ENCODE results near the gene COX4I2.
"Not testable (repeated sequence)": the region's sequence is repeated elsewhere in the genome, so short reads cannot be mapped to it uniquely, and the experiment has no call there.

COX4I2 gene

DNA sequence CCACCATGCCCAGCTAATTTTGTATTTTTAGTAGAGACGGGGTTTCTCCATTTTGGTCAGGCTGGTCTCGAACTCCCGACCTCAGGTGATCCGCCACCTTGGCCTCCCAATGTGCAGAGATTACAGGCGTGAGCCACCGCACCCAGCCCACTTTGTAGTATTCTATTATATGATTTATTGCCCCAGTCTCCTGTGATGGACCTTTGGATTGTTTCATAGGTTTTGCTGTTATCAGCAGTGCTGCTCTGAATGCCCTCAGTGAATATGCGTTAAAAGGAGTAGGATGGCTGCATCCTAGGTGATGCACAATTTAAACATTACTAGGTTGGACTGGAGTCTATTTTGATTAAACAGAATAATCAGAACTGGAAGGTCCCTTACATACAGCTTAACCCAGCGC lies 22.3 kb upstream of the COX4I2 start:
- H3K27ac ChIP-seq: no peak overlapping the region
- no peak for TF ChIP-seq CTCF (conservative IDR thresholded peaks at IDR 0.05)

GRCh38 chr20:31617432-31618104 lies 20.1 kb upstream of the COX4I2 start:
- TF ChIP-seq CTCF (conservative IDR thresholded peaks at IDR 0.05): no peak
- no peak overlapping the region for H3K27ac ChIP-seq

GRCh38 chr20:31620246-31620645 lies 17.5 kb upstream of the COX4I2 start:
- H3K27ac ChIP-seq: no peak overlapping the region
- no peak for TF ChIP-seq CTCF (conservative IDR thresholded peaks at IDR 0.05)

DNA sequence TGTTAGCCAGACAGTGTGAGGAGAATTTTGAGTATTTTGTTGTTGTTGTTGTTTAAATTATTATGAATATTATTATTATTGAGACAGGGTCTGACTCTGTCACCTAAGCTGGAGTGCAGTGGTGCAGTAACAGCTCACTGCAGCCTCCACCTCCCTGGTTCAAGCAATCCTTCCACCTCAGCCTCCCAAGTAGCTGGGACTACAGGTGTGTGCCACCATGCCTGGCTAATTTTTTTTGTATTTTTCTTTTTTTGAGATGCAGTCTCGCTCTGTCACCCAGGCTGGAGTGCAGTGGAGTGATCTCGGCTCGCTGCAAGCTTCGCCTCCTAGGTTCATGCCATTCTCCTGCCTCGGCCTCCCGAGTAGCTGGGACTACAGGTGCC lies 14.6 kb upstream of the COX4I2 start:
- peak overlapping the region; percentile 69 for H3K27ac ChIP-seq

DNA sequence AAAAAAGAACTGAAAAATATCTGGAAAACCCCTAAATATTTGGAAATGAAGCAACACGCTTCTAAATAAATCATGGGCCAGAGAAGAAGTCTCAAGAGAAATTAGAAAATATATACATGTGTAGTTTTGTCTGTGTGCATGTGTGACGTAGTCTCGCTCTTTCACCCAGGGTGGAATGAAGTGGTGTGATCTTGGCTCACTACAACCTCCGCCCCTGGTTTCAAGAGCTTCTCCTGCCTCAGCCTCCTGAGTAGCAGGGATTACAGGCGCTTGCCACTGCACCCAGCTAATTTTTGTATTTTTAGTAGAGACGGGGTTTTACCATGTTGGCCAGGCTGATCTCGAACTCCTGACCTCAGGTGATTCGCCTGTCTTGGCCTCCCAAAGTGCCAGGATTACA lies 11.2 kb upstream of the COX4I2 start:
- H3K27ac ChIP-seq: not testable (repeated sequence)

GRCh38 chr20:31628057-31628456 lies 9.7 kb upstream of the COX4I2 start:
- not testable (repeated sequence) for H3K27ac ChIP-seq

GRCh38 chr20:31630187-31630790 lies 7.4 kb upstream of the COX4I2 start:
- H3K27ac ChIP-seq: no peak overlapping the region
- no peak for TF ChIP-seq CTCF (conservative IDR thresholded peaks at IDR 0.05)

DNA sequence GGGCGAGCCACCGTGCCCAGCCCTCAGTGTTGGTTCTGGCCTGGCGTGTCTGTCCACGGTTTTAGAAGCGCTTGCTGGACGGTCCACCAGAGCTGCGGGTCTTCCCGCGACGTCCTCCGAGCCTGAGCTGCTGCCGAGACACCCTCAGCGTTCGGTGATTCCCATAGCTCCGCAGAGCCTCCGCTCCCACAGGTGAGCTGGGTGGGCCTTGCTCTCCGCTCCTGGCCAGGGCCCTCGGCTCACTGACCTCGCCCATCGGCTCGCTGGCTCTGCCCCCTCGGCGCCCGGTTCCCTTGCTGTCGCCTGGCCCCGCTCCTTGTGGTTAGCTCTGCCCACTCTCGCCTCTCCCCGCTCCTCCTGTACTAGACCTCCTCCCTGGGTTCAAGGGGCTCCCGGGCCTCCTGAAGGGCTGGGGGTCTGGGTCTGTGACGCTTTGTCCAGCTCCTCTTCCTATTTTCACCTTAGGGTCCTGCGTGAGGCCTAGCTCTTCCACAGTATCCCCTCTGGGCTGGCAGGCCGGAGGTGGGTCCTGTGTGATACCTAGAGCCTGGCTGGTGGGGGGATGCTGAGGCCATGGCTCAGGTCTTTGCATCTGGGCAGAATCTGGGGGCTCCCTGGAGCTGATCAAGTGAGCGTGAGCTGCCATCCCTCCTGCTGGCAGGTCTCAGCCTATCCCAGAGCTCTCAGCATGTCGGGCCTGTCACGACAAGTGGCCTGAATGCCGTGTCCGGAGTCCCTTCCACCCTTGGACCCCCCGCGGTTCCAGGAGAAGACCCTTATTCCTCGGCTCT lies 5.0 kb upstream of the COX4I2 start:
- TF ChIP-seq CTCF (conservative IDR thresholded peaks at IDR 0.05): no peak

DNA sequence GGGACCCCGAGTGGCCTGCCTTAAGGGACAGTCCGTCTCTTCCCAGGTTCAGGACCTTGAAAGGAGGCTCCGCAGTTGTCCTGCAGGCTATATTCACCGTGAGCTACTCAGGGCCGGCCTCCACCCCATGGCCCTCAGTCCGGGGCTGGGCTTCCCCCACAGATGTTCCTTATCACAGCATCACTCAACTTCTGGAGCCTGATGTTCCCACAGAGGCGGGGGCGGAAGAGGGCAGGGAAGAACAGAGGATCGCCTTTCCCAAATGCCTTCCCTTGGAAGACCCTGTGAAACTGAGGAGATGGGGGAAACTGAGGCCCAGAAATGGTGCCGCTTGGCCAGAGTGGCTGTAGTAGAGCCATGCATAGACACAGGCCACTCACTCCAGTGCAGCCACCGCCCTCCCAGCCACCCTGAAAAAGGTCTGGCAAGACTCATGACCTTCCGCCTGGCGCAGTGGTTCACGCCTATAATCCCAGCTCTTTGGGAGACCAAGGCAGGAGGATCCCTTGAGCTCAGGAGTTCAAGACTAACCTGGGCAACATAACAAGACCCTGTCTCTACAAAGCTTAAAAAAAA lies 4.3 kb upstream of the COX4I2 start:
- H3K27ac ChIP-seq: no peak overlapping the region

More for the DNA sequence above, 5.0 kb upstream of the COX4I2 start:
- no peak overlapping the region for H3K27ac ChIP-seq

More for the DNA sequence above, 4.3 kb upstream of the COX4I2 start:
- TF ChIP-seq CTCF (conservative IDR thresholded peaks at IDR 0.05): no peak
